OCI-LY7 (cell line): ENCODE data around the gene ST6GAL1.

ENCODE experiments used
- EZH2phosphoT487 ChIP-seq: fragments of 200-600 bp; sonication (generic); IDR thresholded peaks from 2 replicates; pipeline ENCODE4 v1.6.1; 2018; ENCODE audit warnings: low read depth, borderline replicate concordance, mild to moderate bottlenecking, mixed run types, antibody characterized with exemption, low read length, moderate library complexity, mixed read lengths
- TF ChIP-seq, protein P1 (sequence below): fragments of 200-600 bp; sonication (generic); conservative IDR thresholded peaks from 2 replicates; pipeline ENCODE4 v1.5.1; 2014; ENCODE audit warnings: mild to moderate bottlenecking, antibody characterized with exemption, low read length, moderate library complexity, mixed read lengths

DNA sequence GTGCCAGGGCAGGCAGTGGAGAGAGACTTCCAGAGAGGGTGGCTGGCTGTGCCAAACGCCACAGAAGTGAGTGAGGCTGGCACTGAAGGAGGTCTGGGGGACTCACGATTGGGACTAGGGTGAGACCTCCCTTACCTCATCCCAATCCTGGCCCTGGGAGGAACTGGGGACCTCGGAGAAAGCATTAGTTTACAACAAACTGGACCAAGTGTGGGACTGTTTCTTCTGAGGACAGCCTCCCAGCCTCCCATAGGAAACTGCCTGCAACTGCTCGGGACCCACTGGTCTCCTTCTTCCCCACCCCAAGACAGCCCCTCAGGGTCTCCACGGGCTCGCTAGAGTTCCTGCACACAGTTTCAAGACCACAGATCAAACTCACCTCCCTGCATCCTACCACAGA, 45.4 kb downstream of the ST6GAL1 start:
- TF ChIP-seq, protein P1, sequence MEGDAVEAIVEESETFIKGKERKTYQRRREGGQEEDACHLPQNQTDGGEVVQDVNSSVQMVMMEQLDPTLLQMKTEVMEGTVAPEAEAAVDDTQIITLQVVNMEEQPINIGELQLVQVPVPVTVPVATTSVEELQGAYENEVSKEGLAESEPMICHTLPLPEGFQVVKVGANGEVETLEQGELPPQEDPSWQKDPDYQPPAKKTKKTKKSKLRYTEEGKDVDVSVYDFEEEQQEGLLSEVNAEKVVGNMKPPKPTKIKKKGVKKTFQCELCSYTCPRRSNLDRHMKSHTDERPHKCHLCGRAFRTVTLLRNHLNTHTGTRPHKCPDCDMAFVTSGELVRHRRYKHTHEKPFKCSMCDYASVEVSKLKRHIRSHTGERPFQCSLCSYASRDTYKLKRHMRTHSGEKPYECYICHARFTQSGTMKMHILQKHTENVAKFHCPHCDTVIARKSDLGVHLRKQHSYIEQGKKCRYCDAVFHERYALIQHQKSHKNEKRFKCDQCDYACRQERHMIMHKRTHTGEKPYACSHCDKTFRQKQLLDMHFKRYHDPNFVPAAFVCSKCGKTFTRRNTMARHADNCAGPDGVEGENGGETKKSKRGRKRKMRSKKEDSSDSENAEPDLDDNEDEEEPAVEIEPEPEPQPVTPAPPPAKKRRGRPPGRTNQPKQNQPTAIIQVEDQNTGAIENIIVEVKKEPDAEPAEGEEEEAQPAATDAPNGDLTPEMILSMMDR, result no peak
- TF ChIP-seq EZH2phosphoT487, result no peak
